Naive thymus-derived CD4-positive, alpha-beta T cell (primary cell): ENCODE data around the gene SLIT3. TPM values are rescaled to one million over a fixed set of nuclear protein-coding genes. Genes with fewer than 3 reads are reported as not detected.

Experiments
- ATAC-seq: fragments of 150-1000 bp; cut with Tn5 transposase; 2 replicates; pipeline ENCODE4 v1.10.0; 2021; ENCODE audit warnings: mild to moderate bottlenecking, moderate library complexity
- CTCF ChIA-PET: fragments of 350-600 bp; sonication (Branson Sonifier 250); formaldehyde crosslinking; loops from one replicate; lab custom pipeline; 2021; ENCODE audit warnings: antibody characterized with exemption; lab: Charles Lee
- POLR2A ChIA-PET: fragments of 350-600 bp; sonication (Branson Sonifier 250); formaldehyde crosslinking; loops from one replicate; lab custom pipeline; 2021; ENCODE audit warnings: antibody characterized with exemption, inconsistent platforms; lab: Charles Lee
- DNase-seq, 9 donors: peaks; one replicate each; pipeline versions ENCODE4 v3.0.0 to v3.0.0-alpha.2; 2020 to 2022; ENCODE audit warnings: mixed read lengths in 1 of 9
- H3K27ac ChIP-seq: one replicate; pipeline ENCODE4 v1.7.0; 2013; ENCODE audit warnings: mild to moderate bottlenecking, low read depth, low read length, moderate library complexity
- H3K27me3 ChIP-seq, 2 donors: one replicate each; pipeline ENCODE4 v1.7.0; 2013; ENCODE audit warnings: low read length in 2 of 2, mild to moderate bottlenecking in 2 of 2, moderate library complexity in 2 of 2; ENCODE audit not compliant: control insufficient read depth in 2 of 2, insufficient read depth in 2 of 2
- H3K36me3 ChIP-seq, 3 experiments: 1 replicate in 2 of 3; 2 replicates in 1 of 3; pipeline ENCODE4 v1.7.0; 2013; ENCODE audit warnings: low read length in 3 of 3, mild to moderate bottlenecking in 3 of 3, moderate library complexity in 1 of 3; ENCODE audit not compliant: insufficient read depth in 3 of 3, control insufficient read depth in 2 of 3
- H3K4me1 ChIP-seq, 2 donors: one replicate each; pipeline ENCODE4 v1.7.0; 2013; ENCODE audit warnings: low read length in 2 of 2, mild to moderate bottlenecking in 2 of 2, moderate library complexity in 1 of 2; ENCODE audit not compliant: control insufficient read depth in 2 of 2, insufficient read depth in 2 of 2
- H3K4me3 ChIP-seq: 2 replicates; pipeline ENCODE4 v1.7.0; 2013; ENCODE audit warnings: mild to moderate bottlenecking, low read length
- H3K9me3 ChIP-seq, 3 experiments: 1 replicate in 2 of 3; 2 replicates in 1 of 3; pipeline ENCODE4 v1.7.0; 2013; ENCODE audit warnings: low read length in 3 of 3; ENCODE audit not compliant: control insufficient read depth in 2 of 3
- H3K27ac Mint-ChIP-seq, 9 donors: one replicate each; pipeline ENCODE4 v1.8.0; 2020 to 2022; ENCODE audit warnings: mixed read lengths in 9 of 9, mild to moderate bottlenecking in 8 of 9, moderate library complexity in 5 of 9, inconsistent platforms in 2 of 9
- H3K27me3 Mint-ChIP-seq, 5 donors: one replicate each; pipeline ENCODE4 v1.8.0; 2021 to 2022; ENCODE audit warnings: mixed read lengths in 5 of 5, mild to moderate bottlenecking in 1 of 5
- H3K36me3 Mint-ChIP-seq, 5 donors: one replicate each; pipeline ENCODE4 v1.8.0; 2020 to 2022; ENCODE audit warnings: mixed read lengths in 5 of 5, mild to moderate bottlenecking in 3 of 5, inconsistent platforms in 1 of 5
- H3K4me1 Mint-ChIP-seq, 7 donors: one replicate each; pipeline ENCODE4 v1.8.0; 2020 to 2022; ENCODE audit warnings: mixed read lengths in 7 of 7, mild to moderate bottlenecking in 3 of 7, inconsistent platforms in 1 of 7
- H3K4me3 Mint-ChIP-seq, 10 donors: one replicate each; pipeline ENCODE4 v1.8.0; 2020 to 2022; ENCODE audit warnings: mild to moderate bottlenecking in 10 of 10, mixed read lengths in 10 of 10, moderate library complexity in 6 of 10, inconsistent platforms in 2 of 10
- H3K9me3 Mint-ChIP-seq, 11 donors: one replicate each; pipeline ENCODE4 v1.8.0; 2020 to 2022; ENCODE audit warnings: mixed read lengths in 11 of 11, mild to moderate bottlenecking in 4 of 11, inconsistent platforms in 1 of 11, moderate library complexity in 1 of 11
- intact Hi-C, 2 donors: fragments of 100-400 bp; cut with micrococcal nuclease; formaldehyde crosslinking; loops; one replicate each; pipeline ENCODE4 v1.15.1; 2023
- polyA plus RNA-seq, 2 donors: library from polyadenylated mRNA; unstranded; fragments of 300-500 nt; fragmentation: Illumina TruSeq; gene quantifications; one replicate each; pipeline ENCODE4 v1.2.3, GENCODE V29; 2021
- total RNA-seq, 6 experiments: library from RNA in 5 of 6; stranded (reverse) in 5 of 6; gene quantifications; 1 replicate in 5 of 6; 2 replicates in 1 of 6; pipeline ENCODE4 v1.2.3 and lab custom pipeline; 2021 to 2026

The SLIT3 gene
- total and polyA plus RNA-seq, 7 experiments from 2014 or later: 0.34 TPM; not detected in 6

DNA sequence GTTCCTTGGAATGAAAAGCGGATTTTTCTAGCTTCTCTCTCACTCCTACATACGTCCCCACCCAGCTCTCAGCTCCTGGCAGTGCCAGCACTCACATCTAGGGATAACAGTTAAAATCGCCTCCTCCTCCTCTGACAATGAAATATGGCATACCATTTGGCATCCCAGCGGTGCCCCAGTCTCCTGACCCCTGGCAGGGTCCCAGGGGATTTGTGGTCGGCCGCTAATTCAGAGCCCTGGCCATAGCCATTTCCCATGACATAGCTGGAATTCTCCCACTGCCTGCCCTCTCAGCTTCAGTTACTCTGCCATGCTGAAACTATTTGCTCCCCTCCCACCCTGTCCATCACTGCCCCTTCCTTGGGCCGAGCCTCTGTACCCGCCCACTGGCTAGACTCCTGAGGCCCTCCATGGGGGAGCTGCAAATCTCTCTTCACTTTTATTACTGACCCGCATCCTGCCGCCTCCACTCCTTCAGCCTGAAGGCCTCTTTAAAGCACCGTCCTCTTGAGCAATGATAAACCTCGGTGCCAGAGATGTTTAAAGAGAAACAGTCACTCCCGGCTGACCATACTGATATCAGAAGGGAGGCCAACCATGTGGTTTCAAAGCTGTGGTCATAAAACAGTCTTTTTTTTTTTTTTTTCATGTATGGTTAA is 139.8 kb downstream of the SLIT3 start:
- peaks cover 0 to 5% (median 0%) of the 10 kb centered on the region in 5 donors for H3K27me3 Mint-ChIP-seq
- no peaks in the 10 kb centered on the region for H3K4me1 Mint-ChIP-seq
- no peaks in the 10 kb centered on the region for H3K36me3 ChIP-seq
- ATAC-seq (no peak), DNase-seq (no peak)
- no peaks in the 10 kb centered on the region for H3K27me3 ChIP-seq
- H3K27ac ChIP-seq: no peak overlapping the region
- H3K36me3 Mint-ChIP-seq: peaks cover 0 to 7% (median 4%) of the 10 kb centered on the region in 5 donors
- CTCF ChIA-PET: no interaction called here
- H3K9me3 Mint-ChIP-seq: peaks cover 4 to 43% (median 14%) of the 10 kb centered on the region in 11 donors
- POLR2A ChIA-PET: no interaction called here
- no peaks in the 10 kb centered on the region for H3K4me1 ChIP-seq
- H3K9me3 ChIP-seq: peaks cover 0 to 8% (median 0%) of the 10 kb centered on the region in 3 experiments
- no peak overlapping the region for H3K4me3 Mint-ChIP-seq
- no peak overlapping the region for H3K27ac Mint-ChIP-seq
- intact Hi-C loops: no loop called here
- H3K4me3 ChIP-seq: no peak overlapping the region

DNA sequence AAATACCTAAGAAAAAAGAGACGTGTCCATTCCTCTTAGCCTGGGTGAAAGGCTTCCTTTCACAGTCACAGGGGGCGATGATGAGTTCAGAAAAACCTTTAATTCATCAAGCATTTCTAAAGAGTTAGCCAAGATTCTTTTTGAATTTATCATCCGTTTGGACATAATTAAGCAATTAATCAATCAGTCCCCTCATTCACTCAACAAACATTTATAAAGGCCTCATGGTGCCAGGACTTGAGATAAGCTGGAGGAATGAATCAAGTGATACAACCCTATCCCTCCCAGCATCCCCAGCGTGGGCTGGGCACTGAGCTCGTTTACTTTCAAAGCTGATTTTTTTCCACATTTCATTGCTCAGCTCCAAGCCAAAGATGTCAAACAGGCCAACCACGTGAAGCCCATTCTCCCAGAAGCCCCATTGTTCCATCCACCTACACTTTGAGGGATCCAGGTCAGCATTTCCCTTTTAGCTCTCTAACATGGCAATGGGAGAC is 140.5 kb downstream of the SLIT3 start:
- ATAC-seq (no peak), DNase-seq (no peak)
- H3K27me3 ChIP-seq: no peaks in the 10 kb centered on the region
- ChIA-PET POLR2A (no interaction called here), CTCF (no interaction called here)
- H3K27ac Mint-ChIP-seq: no peak overlapping the region
- no peak overlapping the region for H3K4me3 Mint-ChIP-seq
- peaks cover 4 to 43% (median 15%) of the 10 kb centered on the region in 11 donors for H3K9me3 Mint-ChIP-seq
- no peaks in the 10 kb centered on the region for H3K4me1 Mint-ChIP-seq
- no peaks in the 10 kb centered on the region for H3K36me3 ChIP-seq
- H3K36me3 Mint-ChIP-seq: peaks cover 0 to 7% (median 4%) of the 10 kb centered on the region in 5 donors
- H3K9me3 ChIP-seq: peaks cover 0 to 8% (median 0%) of the 10 kb centered on the region in 3 experiments
- H3K4me3 ChIP-seq: no peak overlapping the region
- peaks cover 0 to 9% (median 0%) of the 10 kb centered on the region in 5 donors for H3K27me3 Mint-ChIP-seq
- intact Hi-C loops: no loop called here
- no peaks in the 10 kb centered on the region for H3K4me1 ChIP-seq
- H3K27ac ChIP-seq: no peak overlapping the region

DNA sequence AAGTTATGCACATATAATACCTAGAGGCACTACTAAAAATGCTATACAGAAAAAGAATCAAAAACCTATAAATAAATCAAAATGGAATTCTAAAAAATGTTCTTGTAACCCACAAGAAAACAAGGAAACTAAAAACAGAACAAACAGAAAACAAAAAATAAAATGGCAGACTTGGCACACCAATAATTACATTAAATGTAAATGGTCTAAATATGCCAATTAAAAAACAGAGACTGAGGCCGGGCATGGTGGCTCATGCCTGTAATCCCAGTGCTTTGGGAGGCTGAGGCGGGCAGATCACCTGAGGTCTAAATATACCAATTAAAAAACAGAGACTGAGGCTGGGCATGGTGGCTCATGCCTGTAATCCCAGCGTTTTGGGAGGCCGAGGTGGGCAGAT is 142.2 kb downstream of the SLIT3 start:
- POLR2A ChIA-PET: no interaction called here
- no peak overlapping the region for H3K4me3 ChIP-seq
- intact Hi-C loops: no loop called here

GRCh38 chr5:169157064-169157463 is 143.9 kb downstream of the SLIT3 start:
- intact Hi-C loops: no loop called here
- Mint-ChIP-seq H3K4me1 (no peaks in the 10 kb centered on the region), H3K27me3 (peaks cover 0 to 18% (median 5%) of the 10 kb centered on the region in 5 donors), H3K4me3 (no peak overlapping the region), H3K27ac (no peak overlapping the region), H3K9me3 (peaks cover 4 to 43% (median 15%) of the 10 kb centered on the region in 11 donors), H3K36me3 (peaks cover 0 to 7% (median 4%) of the 10 kb centered on the region in 5 donors)
- no peaks in the 10 kb centered on the region for H3K27me3 ChIP-seq
- ChIA-PET CTCF (interaction anchor here (0.7 kb wide), 1 partner anchor 466 kb away, joined by 3 read pairs; no protein-coding TSS in a partner anchor), POLR2A (no interaction called here)
- no peak overlapping the region for H3K4me3 ChIP-seq
- no peaks in the 10 kb centered on the region for H3K36me3 ChIP-seq
- no peak overlapping the region for H3K27ac ChIP-seq
- ATAC-seq (no peak), DNase-seq (no peak)
- H3K9me3 ChIP-seq: peaks cover 0 to 8% (median 0%) of the 10 kb centered on the region in 3 experiments
- H3K4me1 ChIP-seq: no peaks in the 10 kb centered on the region

More for the DNA sequence above, 142.2 kb downstream of the SLIT3 start:
- no peaks in the 10 kb centered on the region for H3K36me3 ChIP-seq
- H3K27ac Mint-ChIP-seq: no peak overlapping the region
- CTCF ChIA-PET: no interaction called here
- peaks cover 0 to 21% (median 5%) of the 10 kb centered on the region in 5 donors for H3K27me3 Mint-ChIP-seq
- DNase-seq (no peak), ATAC-seq (no peak)
- peaks cover 4 to 43% (median 15%) of the 10 kb centered on the region in 11 donors for H3K9me3 Mint-ChIP-seq
- H3K36me3 Mint-ChIP-seq: peaks cover 0 to 7% (median 4%) of the 10 kb centered on the region in 5 donors
- no peak overlapping the region for H3K4me3 Mint-ChIP-seq
- no peaks in the 10 kb centered on the region for H3K27me3 ChIP-seq
- H3K9me3 ChIP-seq: peaks cover 0 to 8% (median 0%) of the 10 kb centered on the region in 3 experiments
- no peaks in the 10 kb centered on the region for H3K4me1 ChIP-seq
- H3K4me1 Mint-ChIP-seq: no peaks in the 10 kb centered on the region
- no peak overlapping the region for H3K27ac ChIP-seq

GRCh38 chr5:169154679-169155078 is 146.3 kb downstream of the SLIT3 start:
- POLR2A ChIA-PET: no interaction called here
- Histone ChIP-seq H3K27ac (no peak overlapping the region), H3K9me3 (peaks cover 0 to 1% (median 0%) of the 10 kb centered on the region in 3 experiments), H3K27me3 (no peaks in the 10 kb centered on the region), H3K4me3 (no peak overlapping the region), H3K4me1 (no peaks in the 10 kb centered on the region), H3K36me3 (no peaks in the 10 kb centered on the region)
- Mint-ChIP-seq H3K36me3 (peaks cover 0 to 7% (median 1%) of the 10 kb centered on the region in 5 donors), H3K4me1 (no peaks in the 10 kb centered on the region), H3K9me3 (peaks cover under 1 to 31% (median 15%) of the 10 kb centered on the region in 11 donors), H3K27ac (no peak overlapping the region), H3K27me3 (peaks cover 0 to 18% (median 5%) of the 10 kb centered on the region in 5 donors), H3K4me3 (no peak overlapping the region)
- intact Hi-C loops: no loop called here
- no peak for ATAC-seq
- DNase-seq: no peak
- CTCF ChIA-PET: no interaction called here

- Histone ChIP-seq H3K36me3 (no peaks in the 10 kb centered on the region), H3K9me3 (no peaks in the 10 kb centered on the region), H3K27me3 (no peaks in the 10 kb centered on the region), H3K4me3 (no peak overlapping the region), H3K27ac (no peak overlapping the region), H3K4me1 (no peaks in the 10 kb centered on the region)
- ATAC-seq (no peak), DNase-seq (no peak)
- ChIA-PET POLR2A (no interaction called here), CTCF (no interaction called here)
- no peak overlapping the region for H3K27ac Mint-ChIP-seq
- H3K36me3 Mint-ChIP-seq: peaks cover 0 to 7% (median 0%) of the 10 kb centered on the region in 5 donors
- intact Hi-C loops: no loop called here
- peaks cover 0 to 18% (median 5%) of the 10 kb centered on the region in 5 donors for H3K27me3 Mint-ChIP-seq
- H3K4me3 Mint-ChIP-seq: no peak overlapping the region
- no peaks in the 10 kb centered on the region for H3K4me1 Mint-ChIP-seq
- H3K9me3 Mint-ChIP-seq: peaks cover 0 to 20% (median 11%) of the 10 kb centered on the region in 11 donors
Observed at GRCh38 chr5:169153405-169153804, 147.5 kb downstream of the SLIT3 start.
